Psoas muscle (tissue), 8 donors: ENCODE data around the gene SRSF6. TPM values are rescaled to one million over a fixed set of nuclear protein-coding genes. Genes with fewer than 3 reads are reported as not detected.
"Not testable (repeated sequence)": the region's sequence is repeated elsewhere in the genome, so short reads cannot be mapped to it uniquely, and the experiment has no call there.

Experiments
- ATAC-seq, 4 donors: fragments of 200-7000 bp; cut with Tn5 transposase; one replicate each; pipeline ENCODE4 v1.9.1; 2020; ENCODE audit warnings: moderate library complexity in 3 of 4, mild to moderate bottlenecking in 2 of 4
- DNase-seq, 2 donors: peaks; one replicate each; pipeline ENCODE4 v3.0.0-alpha.2; 2020
- H3K27ac ChIP-seq: fragments of 200-600 bp; one replicate; pipeline ENCODE4 v1.8.0; 2022
- H3K27me3 ChIP-seq, 3 donors: fragments of 200-600 bp in 1 of 3; one replicate each; pipeline versions ENCODE4 v1.6.1 to v1.8.0; 2013 to 2022; ENCODE audit warnings: low read length in 2 of 3, mild to moderate bottlenecking in 2 of 3, moderate library complexity in 1 of 3; ENCODE audit not compliant: insufficient read depth in 3 of 3
- H3K36me3 ChIP-seq, 2 donors: fragments of 200-600 bp in 1 of 2; one replicate each; pipeline versions ENCODE4 v1.6.1 to v1.8.0; 2013 to 2022; ENCODE audit warnings: low read depth in 1 of 2, mild to moderate bottlenecking in 1 of 2, moderate library complexity in 1 of 2; ENCODE audit not compliant: insufficient read depth in 1 of 2
- H3K4me1 ChIP-seq: fragments of 200-600 bp; one replicate; pipeline ENCODE4 v1.8.0; 2022
- H3K4me3 ChIP-seq: fragments of 200-600 bp; one replicate; pipeline ENCODE4 v1.8.0; 2022; ENCODE audit warnings: mild to moderate bottlenecking
- H3K9me3 ChIP-seq: fragments of 200-600 bp; one replicate; pipeline ENCODE4 v1.8.0; 2022
- WGBS, 3 donors: extraction: QIAGEN DNeasy Blood & Tissue Kit; methylation state at CpG; one replicate each; pipeline versions ENCODE4 v1.1.6 to v1.1.7; 2013; 5-methylcytosine and 5-hydroxymethylcytosine counted together
- intact Hi-C, 2 donors: fragments of 100-400 bp; cut with DNase I; formaldehyde crosslinking; loops; one replicate each; pipeline versions ENCODE4 v1.11.0 to v1.14.2; 2022
- polyA plus RNA-seq, 3 donors: library from polyadenylated mRNA; stranded (reverse); fragments of 200-250 nt; gene quantifications; one replicate each; pipeline ENCODE4 v1.2.3, GENCODE V29; 2013
- total RNA-seq, 4 donors: library from RNA; stranded (reverse); fragmentation: NEBNext Ultra II Directional in 2 of 4; extraction: Animal tissue kit (Norgen Biotek cat#: 25700) in 2 of 4; gene quantifications; one replicate each; pipeline versions ENCODE4 v1.2.1 to v1.2.4, GENCODE V29; 2021 to 2023
- TF ChIP-seq, protein P1 (sequence below): fragments of 200-600 bp; IDR thresholded peaks from one replicate; pipeline ENCODE4 v1.8.0; 2022; ENCODE audit warnings: antibody characterized with exemption
- donor health status: healthy with polysubstance abuse.
- donor health status: DM: no; HTN: no; CAD: no; lungs with moderate emphysema.
- donor health status: Bipolar disorder and iron deficiency.
- donor health status: healthy.
- donor health status: DM: yes; HTN: yes; CAD: no.
- donor health status: DM: no; HTN: no; CAD: no.
- donor health status: DM: no; HTN: no; CAD: no.
- donor health status: DM: yes; HTN: yes; CAD: no.

SRSF6 gene
- total and polyA plus RNA-seq, 7 donors: 26.3 to 76.9 (median 38.9) TPM

DNA sequence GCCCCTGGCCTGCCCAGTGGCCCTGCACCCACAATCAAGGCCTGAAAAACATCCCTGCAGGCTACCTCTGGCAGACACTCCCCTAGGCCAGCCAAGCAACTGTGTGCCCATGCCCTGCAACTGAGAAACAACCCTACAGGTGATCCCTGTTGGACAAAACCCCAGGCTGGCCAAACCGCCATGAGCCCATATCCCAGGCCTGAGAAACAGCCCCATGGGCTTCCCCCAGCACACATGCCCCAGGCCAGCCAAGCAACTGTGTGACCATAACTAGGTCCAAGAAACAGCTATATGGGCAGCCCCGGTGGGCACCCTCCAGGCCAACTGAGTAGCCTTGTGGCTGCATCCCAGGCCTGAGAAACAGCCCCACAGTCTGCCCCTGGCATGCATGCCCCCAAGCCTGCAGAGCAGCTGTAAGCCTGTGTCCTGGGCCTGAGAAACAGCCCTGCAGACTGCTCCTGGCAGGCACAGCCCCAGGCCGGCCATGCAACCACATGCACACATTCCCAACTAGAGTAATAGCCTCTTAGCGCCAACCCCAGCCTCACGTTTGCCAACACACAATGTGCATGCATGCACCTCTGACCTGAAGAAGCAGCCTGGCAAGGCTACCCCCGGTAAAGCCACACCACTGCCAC, 41.0 kb upstream of the SRSF6 start:
- intact Hi-C loops: no loop called here

GRCh38 chr20:43420192-43420591, 37.5 kb upstream of the SRSF6 start:
- H3K4me3 ChIP-seq: no peak overlapping the region
- DNase-seq (no peak), ATAC-seq (no peak)
- H3K27ac ChIP-seq: no peak overlapping the region
- H3K9me3 ChIP-seq: peaks cover 28% of the 10 kb centered on the region
- TF ChIP-seq, protein P1, sequence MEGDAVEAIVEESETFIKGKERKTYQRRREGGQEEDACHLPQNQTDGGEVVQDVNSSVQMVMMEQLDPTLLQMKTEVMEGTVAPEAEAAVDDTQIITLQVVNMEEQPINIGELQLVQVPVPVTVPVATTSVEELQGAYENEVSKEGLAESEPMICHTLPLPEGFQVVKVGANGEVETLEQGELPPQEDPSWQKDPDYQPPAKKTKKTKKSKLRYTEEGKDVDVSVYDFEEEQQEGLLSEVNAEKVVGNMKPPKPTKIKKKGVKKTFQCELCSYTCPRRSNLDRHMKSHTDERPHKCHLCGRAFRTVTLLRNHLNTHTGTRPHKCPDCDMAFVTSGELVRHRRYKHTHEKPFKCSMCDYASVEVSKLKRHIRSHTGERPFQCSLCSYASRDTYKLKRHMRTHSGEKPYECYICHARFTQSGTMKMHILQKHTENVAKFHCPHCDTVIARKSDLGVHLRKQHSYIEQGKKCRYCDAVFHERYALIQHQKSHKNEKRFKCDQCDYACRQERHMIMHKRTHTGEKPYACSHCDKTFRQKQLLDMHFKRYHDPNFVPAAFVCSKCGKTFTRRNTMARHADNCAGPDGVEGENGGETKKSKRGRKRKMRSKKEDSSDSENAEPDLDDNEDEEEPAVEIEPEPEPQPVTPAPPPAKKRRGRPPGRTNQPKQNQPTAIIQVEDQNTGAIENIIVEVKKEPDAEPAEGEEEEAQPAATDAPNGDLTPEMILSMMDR: no peak
- intact Hi-C loops: no loop called here
- peaks cover 0 to 2% (median 0%) of the 10 kb centered on the region in 3 donors for H3K27me3 ChIP-seq
- H3K4me1 ChIP-seq: no peaks in the 10 kb centered on the region
- H3K36me3 ChIP-seq: no peaks in the 10 kb centered on the region

More for the DNA sequence above, 41.0 kb upstream of the SRSF6 start:
- peaks cover 28% of the 10 kb centered on the region for H3K9me3 ChIP-seq
- no peak overlapping the region for H3K27ac ChIP-seq
- TF ChIP-seq, protein P1: no peak
- ATAC-seq (no peak), DNase-seq (no peak)
- WGBS, 3 donors: 84 to 88% (median 86%) methylated on average over 6 of the region's 6 CpGs
- no peak overlapping the region for H3K4me3 ChIP-seq
- H3K27me3 ChIP-seq: no peaks in the 10 kb centered on the region
- no peaks in the 10 kb centered on the region for H3K4me1 ChIP-seq
- no peaks in the 10 kb centered on the region for H3K36me3 ChIP-seq

DNA sequence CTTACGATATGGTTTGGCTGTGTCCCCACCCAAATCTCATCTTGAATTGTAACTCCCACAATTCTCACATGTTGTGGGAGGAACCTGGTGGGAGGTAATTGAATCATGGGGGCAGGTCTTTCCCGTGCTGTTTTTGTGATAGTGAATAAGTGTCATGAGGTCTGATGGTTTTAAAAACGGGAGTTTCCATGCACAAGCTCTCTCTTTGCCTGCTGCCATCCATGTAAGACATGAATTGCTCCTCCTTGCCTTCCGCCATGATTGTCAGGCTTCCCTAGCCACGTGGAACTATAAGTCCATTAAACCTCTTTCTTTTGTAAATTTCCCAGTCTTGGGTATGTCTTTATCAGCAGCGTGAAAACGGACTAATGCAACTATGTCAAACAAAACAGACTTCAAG, 36.8 kb upstream of the SRSF6 start:
- H3K27ac ChIP-seq, ATAC-seq, H3K4me3 ChIP-seq, H3K4me1 ChIP-seq, H3K27me3 ChIP-seq, H3K36me3 ChIP-seq, DNase-seq, intact Hi-C loops: not testable (repeated sequence)
- 81 to 82% (median 81%) methylated on average over 7 of the region's 7 CpGs for whole genome bisulfite sequencing, 3 donors
- H3K9me3 ChIP-seq: peaks cover 28% of the 10 kb centered on the region

GRCh38 chr20:43426172-43426571, 31.5 kb upstream of the SRSF6 start:
- intact Hi-C loops: loop anchor here in 1 of 2 donors (5.0 kb wide), 1 partner anchor 1361 kb away; no protein-coding TSS in a partner anchor
- Histone ChIP-seq H3K27me3 (peaks cover 0 to 4% (median 2%) of the 10 kb centered on the region in 3 donors), H3K36me3 (no peaks in the 10 kb centered on the region), H3K9me3 (no peaks in the 10 kb centered on the region), H3K4me1 (no peaks in the 10 kb centered on the region), H3K27ac (no peak overlapping the region), H3K4me3 (no peak overlapping the region)
- WGBS, 3 donors: 77 to 80% (median 78%) methylated on average over 5 of the region's 5 CpGs
- ATAC-seq (no peak), DNase-seq (no peak)
- TF ChIP-seq, protein P1: no peak

- TF ChIP-seq, protein P1: no peak
- H3K27ac ChIP-seq: no peak overlapping the region
Measured at GRCh38 chr20:43430265-43431133, 27.2 kb upstream of the SRSF6 start.

More at GRCh38 chr20:43430265-43431133, 27.2 kb upstream of the SRSF6 start:
- DNase-seq: no peak
- Histone ChIP-seq H3K4me1 (no peaks in the 10 kb centered on the region), H3K4me3 (no peak overlapping the region), H3K27me3 (peaks cover 0 to 11% (median 4%) of the 10 kb centered on the region in 3 donors), H3K36me3 (no peaks in the 10 kb centered on the region), H3K9me3 (no peaks in the 10 kb centered on the region)
- 37 to 54% (median 47%) methylated on average over 10 of the region's 10 CpGs for WGBS, 3 donors
- no peak for ATAC-seq
- intact Hi-C loops: no loop called here
